ENCODE measurements around the gene WDR27. TPM values are rescaled to one million over a fixed set of nuclear protein-coding genes. Genes with fewer than 3 reads are reported as not detected.

WDR27 gene
- total RNA-seq, 2 experiments from 2014 or later: 48.8 to 49.6 TPM

GRCh38 chr6:169656546-169657283 is 45.1 kb downstream of the WDR27 start:
- POLR2A ChIA-PET: interaction anchor here (0.7 kb wide), 1 partner anchor 30 kb away, joined by 3 read pairs; no protein-coding TSS in a partner anchor
- intact Hi-C loops (cut with micrococcal nuclease): no loop called here
- DNase-seq: no peak
- Mint-ChIP-seq H3K27me3 (no peaks in the 10 kb centered on the region), H3K4me3 (no peak overlapping the region), H3K36me3 (ENCODE audit: low read depth) (peaks cover 19% of the 10 kb centered on the region), H3K9me3 (no peaks in the 10 kb centered on the region), H3K4me1 (ENCODE audit: low read depth) (peaks cover 2% of the 10 kb centered on the region), H3K27ac (no peak overlapping the region)
- CTCF ChIA-PET: no interaction called here
- no peak for ATAC-seq
- no peak for TF ChIP-seq CTCF (IDR thresholded peaks at IDR 0.05)

- H3K36me3 Mint-ChIP-seq (ENCODE audit: low read depth): peaks cover 19% of the 10 kb centered on the region
- no peaks in the 10 kb centered on the region for H3K9me3 Mint-ChIP-seq
- DNase-seq (peak; percentile 75), ATAC-seq (peak; percentile 98)
- H3K27ac Mint-ChIP-seq: peak overlapping the region; percentile 60
- peak overlapping the region; percentile 75 for H3K4me3 Mint-ChIP-seq
- intact Hi-C loops (cut with micrococcal nuclease): no loop called here
- no peaks in the 10 kb centered on the region for H3K27me3 Mint-ChIP-seq
- ChIA-PET POLR2A (interaction anchor here (1.7 kb wide), 1 partner anchor 32 kb away, joined by 4 read pairs; no protein-coding TSS in a partner anchor), CTCF (no interaction called here)
- peaks cover 2% of the 10 kb centered on the region for H3K4me1 Mint-ChIP-seq (ENCODE audit: low read depth)
- TF ChIP-seq CTCF (IDR thresholded peaks at IDR 0.05): no peak
Observed at GRCh38 chr6:169654598-169655391, 47.0 kb downstream of the WDR27 start.

- no peak for TF ChIP-seq CTCF (IDR thresholded peaks at IDR 0.05)
- H3K27me3 Mint-ChIP-seq: no peaks in the 10 kb centered on the region
- intact Hi-C loops (cut with micrococcal nuclease): no loop called here
- no peak for ATAC-seq
- DNase-seq: no peak
- no peak overlapping the region for H3K4me3 Mint-ChIP-seq
- peaks cover 2% of the 10 kb centered on the region for H3K4me1 Mint-ChIP-seq (ENCODE audit: low read depth)
- POLR2A ChIA-PET: interaction anchor here (1.7 kb wide), 1 partner anchor 31 kb away, joined by 4 read pairs; no protein-coding TSS in a partner anchor
- CTCF ChIA-PET: no interaction called here
- no peak overlapping the region for H3K27ac Mint-ChIP-seq
- H3K9me3 Mint-ChIP-seq: no peaks in the 10 kb centered on the region
- peaks cover 14% of the 10 kb centered on the region for H3K36me3 Mint-ChIP-seq (ENCODE audit: low read depth)
Observed at GRCh38 chr6:169653691-169654090, 48.1 kb downstream of the WDR27 start.

- TF ChIP-seq CTCF (IDR thresholded peaks at IDR 0.05): no peak
- H3K9me3 Mint-ChIP-seq: no peaks in the 10 kb centered on the region
- ChIA-PET POLR2A (no interaction called here), CTCF (no interaction called here)
- no peak for DNase-seq
- no peak overlapping the region for H3K4me3 Mint-ChIP-seq
- no peak for ATAC-seq
- H3K27ac Mint-ChIP-seq: no peak overlapping the region
- H3K36me3 Mint-ChIP-seq (ENCODE audit: low read depth): peaks cover 11% of the 10 kb centered on the region
- H3K27me3 Mint-ChIP-seq: no peaks in the 10 kb centered on the region
- H3K4me1 Mint-ChIP-seq (ENCODE audit: low read depth): peaks cover 2% of the 10 kb centered on the region
- intact Hi-C loops (cut with micrococcal nuclease): no loop called here
Observed at GRCh38 chr6:169652896-169653295, 48.9 kb downstream of the WDR27 start.

- intact Hi-C loops (cut with micrococcal nuclease): no loop called here
- Mint-ChIP-seq H3K27me3 (no peaks in the 10 kb centered on the region), H3K4me1 (ENCODE audit: low read depth) (peaks cover 2% of the 10 kb centered on the region), H3K4me3 (no peak overlapping the region), H3K27ac (no peak overlapping the region), H3K36me3 (ENCODE audit: low read depth) (peaks cover 5% of the 10 kb centered on the region), H3K9me3 (no peaks in the 10 kb centered on the region)
- TF ChIP-seq CTCF (IDR thresholded peaks at IDR 0.05): no peak
- DNase-seq (no peak), ATAC-seq (no peak)
- CTCF ChIA-PET: no interaction called here
- POLR2A ChIA-PET: no interaction called here
Observed at GRCh38 chr6:169651498-169651897, 50.3 kb downstream of the WDR27 start.
